HUES48 (cell line): ENCODE measurements around the gene NR3C2.
"Not testable (repeated sequence)": the region's sequence is repeated elsewhere in the genome, so short reads cannot be mapped to it uniquely, and the experiment has no call there.

ENCODE experiments used
- H3K27ac ChIP-seq: one replicate; pipeline ENCODE4 v1.7.0; 2013; ENCODE audit warnings: low read depth, low read length, inconsistent platforms
- H3K27me3 ChIP-seq: 2 replicates; pipeline ENCODE4 v1.6.1; 2013; ENCODE audit warnings: mild to moderate bottlenecking, low read length; ENCODE audit not compliant: control insufficient read depth, insufficient read depth
- H3K36me3 ChIP-seq: 2 replicates; pipeline ENCODE4 v1.6.1; 2013; ENCODE audit warnings: low read length; ENCODE audit not compliant: control insufficient read depth, insufficient read depth
- H3K4me1 ChIP-seq: 2 replicates; pipeline ENCODE4 v1.6.1; 2013; ENCODE audit warnings: mild to moderate bottlenecking, low read length; ENCODE audit not compliant: control insufficient read depth, insufficient read depth
- H3K4me3 ChIP-seq: 2 replicates; pipeline ENCODE4 v1.5.1; 2013; ENCODE audit warnings: mild to moderate bottlenecking, low read depth, low read length
- H3K9ac ChIP-seq: 2 replicates; pipeline ENCODE4 v1.6.1; 2013; ENCODE audit warnings: mild to moderate bottlenecking, low read depth, low read length, moderate library complexity
- H3K9me3 ChIP-seq: 2 replicates; pipeline ENCODE4 v1.6.1; 2013; ENCODE audit warnings: low read length; ENCODE audit not compliant: control insufficient read depth, insufficient read depth

The NR3C2 gene

GRCh38 chr4:148141501-148141900 lies 300.7 kb downstream of the NR3C2 start:
- H3K4me1 ChIP-seq: no peaks in the 10 kb centered on the region
- H3K4me3 ChIP-seq: no peak overlapping the region
- H3K9me3 ChIP-seq: no peaks in the 10 kb centered on the region
- H3K27me3 ChIP-seq: no peaks in the 10 kb centered on the region
- H3K9ac ChIP-seq: no peak overlapping the region
- H3K36me3 ChIP-seq: no peaks in the 10 kb centered on the region
- H3K27ac ChIP-seq: no peak overlapping the region

DNA sequence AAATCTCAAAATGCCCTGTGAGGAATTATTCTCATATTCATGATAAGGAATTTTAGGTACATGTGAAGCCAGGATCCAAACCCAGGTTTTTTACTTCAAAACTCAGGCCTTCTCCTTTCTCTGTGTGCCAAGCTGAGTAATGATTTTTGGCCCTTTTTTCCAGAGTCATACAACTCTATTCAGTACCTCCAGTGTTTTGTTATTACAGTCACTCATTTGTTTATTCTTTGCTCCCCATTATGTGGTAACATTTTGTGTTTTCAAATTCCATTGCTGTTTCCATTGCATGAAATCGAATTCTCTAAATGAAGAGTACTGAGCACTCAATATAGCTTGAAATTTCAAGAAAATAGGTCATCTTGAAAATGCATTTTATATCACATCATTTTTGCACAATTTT lies 315.4 kb downstream of the NR3C2 start:
- Histone ChIP-seq H3K4me3 (no peak overlapping the region), H3K9me3 (peaks cover 17% of the 10 kb centered on the region)

GRCh38 chr4:148124512-148124911 lies 317.7 kb downstream of the NR3C2 start:
- Histone ChIP-seq H3K36me3 (no peaks in the 10 kb centered on the region), H3K9me3 (peaks cover 17% of the 10 kb centered on the region), H3K4me3 (no peak overlapping the region), H3K27me3 (no peaks in the 10 kb centered on the region), H3K9ac (no peak overlapping the region), H3K27ac (no peak overlapping the region), H3K4me1 (no peaks in the 10 kb centered on the region)

More for the DNA sequence above, 315.4 kb downstream of the NR3C2 start:
- Histone ChIP-seq H3K36me3 (no peaks in the 10 kb centered on the region), H3K9ac (no peak overlapping the region), H3K27me3 (no peaks in the 10 kb centered on the region), H3K4me1 (no peaks in the 10 kb centered on the region), H3K27ac (no peak overlapping the region)

DNA sequence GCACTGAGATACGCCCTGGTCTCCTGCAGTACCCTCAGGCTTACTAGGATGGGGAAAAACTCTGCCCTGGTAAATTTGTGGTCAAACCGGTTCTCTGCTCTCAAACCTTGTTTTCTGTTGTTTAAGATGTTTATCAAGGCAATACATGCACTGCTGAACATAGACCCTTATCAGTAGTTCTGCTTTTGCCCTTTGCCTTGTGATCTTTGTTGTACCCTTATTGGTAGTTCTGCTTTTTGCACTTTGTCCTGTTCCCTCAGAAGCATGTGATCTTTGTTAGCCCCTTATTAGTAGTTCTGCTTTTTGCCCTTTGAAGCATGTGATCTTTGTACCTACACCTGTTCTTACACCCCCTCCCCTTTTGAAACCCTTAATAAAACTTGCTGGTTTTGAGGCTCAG lies 319.1 kb downstream of the NR3C2 start:
- H3K4me1 ChIP-seq, H3K9ac ChIP-seq, H3K4me3 ChIP-seq, H3K36me3 ChIP-seq, H3K27me3 ChIP-seq, H3K27ac ChIP-seq: not testable (repeated sequence)
- peaks cover 17% of the 10 kb centered on the region for H3K9me3 ChIP-seq

GRCh38 chr4:148120216-148120615 lies 322.0 kb downstream of the NR3C2 start:
- no peak overlapping the region for H3K4me3 ChIP-seq
- peaks cover 16% of the 10 kb centered on the region for H3K9me3 ChIP-seq
- no peak overlapping the region for H3K27ac ChIP-seq
- no peak overlapping the region for H3K9ac ChIP-seq
- no peaks in the 10 kb centered on the region for H3K36me3 ChIP-seq
- no peaks in the 10 kb centered on the region for H3K27me3 ChIP-seq
- peaks cover 14% of the 10 kb centered on the region for H3K4me1 ChIP-seq

DNA sequence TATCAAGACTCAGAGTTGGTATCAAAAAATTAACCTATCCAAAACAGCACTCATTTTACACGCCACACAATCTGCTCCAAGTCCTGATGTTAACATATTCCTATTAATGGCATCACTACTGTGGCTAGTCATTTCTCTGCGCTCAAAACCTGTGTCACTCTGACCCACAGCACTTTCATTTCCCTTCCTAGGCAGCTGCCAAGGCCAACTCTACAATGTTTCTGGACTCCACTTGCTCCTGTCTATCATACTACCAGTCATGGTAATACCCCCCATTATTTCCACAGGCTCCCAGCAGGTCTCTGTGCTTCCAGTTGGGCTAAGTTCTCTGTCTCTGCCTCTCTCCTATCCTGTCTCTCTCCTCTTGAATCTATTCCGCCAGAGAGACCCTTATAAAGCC lies 323.6 kb downstream of the NR3C2 start:
- H3K9me3 ChIP-seq: 0 out of 2 replicates have a peak, but pooled peaks cover 3% of the 10 kb centered on the region
- no peaks in the 10 kb centered on the region for H3K27me3 ChIP-seq
- H3K4me3 ChIP-seq: no peak overlapping the region
- no peak overlapping the region for H3K27ac ChIP-seq
- H3K4me1 ChIP-seq: peaks cover 20% of the 10 kb centered on the region
- no peaks in the 10 kb centered on the region for H3K36me3 ChIP-seq
- no peak overlapping the region for H3K9ac ChIP-seq

DNA sequence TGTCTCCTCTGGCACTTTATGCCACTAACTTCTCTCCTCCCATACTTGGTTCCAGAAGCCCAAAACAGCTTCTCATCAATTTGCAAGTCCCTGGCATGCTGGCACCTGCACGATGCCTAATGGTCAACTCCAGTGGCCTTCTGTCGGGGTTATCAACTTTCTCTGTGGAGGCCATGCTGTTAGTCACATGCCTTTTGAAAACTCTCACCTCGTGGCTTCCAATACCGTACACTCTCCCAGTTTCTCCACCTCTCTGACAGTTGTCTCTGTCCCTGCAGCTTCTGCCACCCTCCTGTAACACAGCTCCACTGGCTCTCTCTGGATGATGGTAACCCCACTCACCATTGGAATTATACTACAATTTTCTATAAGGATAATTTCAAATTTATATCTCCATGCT lies 324.0 kb downstream of the NR3C2 start:
- Histone ChIP-seq H3K27me3 (no peaks in the 10 kb centered on the region), H3K9me3 (0 out of 2 replicates have a peak, but pooled peaks cover 2% of the 10 kb centered on the region), H3K4me1 (peaks cover 20% of the 10 kb centered on the region), H3K27ac (no peak overlapping the region), H3K36me3 (no peaks in the 10 kb centered on the region), H3K4me3 (no peak overlapping the region), H3K9ac (no peak overlapping the region)

DNA sequence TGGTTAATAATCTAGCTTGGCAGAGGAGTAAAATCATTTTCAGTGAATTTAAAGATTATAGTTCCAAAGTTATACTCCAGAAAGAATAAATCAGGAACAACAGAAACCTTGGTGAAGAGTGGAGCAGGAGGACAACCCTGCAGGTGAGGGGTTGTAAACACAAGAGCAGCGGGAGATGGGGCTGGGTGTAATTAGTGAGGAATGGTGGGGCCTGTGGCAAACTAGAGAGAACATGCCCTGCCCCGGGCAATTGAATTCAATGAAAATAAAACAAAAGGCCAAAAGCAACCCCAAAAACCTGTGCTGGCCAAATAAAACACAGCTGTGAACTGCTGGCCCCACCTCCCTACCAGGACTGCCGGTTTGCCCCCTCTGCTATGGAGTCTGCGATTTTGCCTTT lies 325.2 kb downstream of the NR3C2 start:
- no peak overlapping the region for H3K9ac ChIP-seq
- H3K4me3 ChIP-seq: no peak overlapping the region
- peaks cover 28% of the 10 kb centered on the region for H3K4me1 ChIP-seq
- H3K9me3 ChIP-seq: no peaks in the 10 kb centered on the region
- H3K27me3 ChIP-seq: no peaks in the 10 kb centered on the region
- H3K27ac ChIP-seq: no peak overlapping the region
- H3K36me3 ChIP-seq: no peaks in the 10 kb centered on the region

DNA sequence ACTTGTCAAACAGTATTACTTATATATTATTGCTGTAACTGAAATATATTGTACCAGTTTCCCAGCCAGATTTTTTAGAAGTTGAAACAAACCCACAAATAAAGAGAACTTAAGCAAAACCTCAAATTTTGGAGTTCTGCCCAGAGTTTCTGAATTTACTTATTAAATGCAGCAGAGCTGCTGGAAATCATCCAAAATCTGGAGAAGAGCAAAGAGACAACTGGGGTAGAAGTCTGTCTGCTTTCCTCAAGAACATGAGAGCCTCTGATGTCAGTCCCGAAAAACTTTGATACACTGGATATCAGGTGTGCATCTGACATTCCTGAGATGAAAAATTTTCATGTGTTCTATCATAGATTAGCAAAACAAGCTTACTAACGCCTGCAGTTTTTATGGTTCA lies 325.9 kb downstream of the NR3C2 start:
- Histone ChIP-seq H3K27ac (no peak overlapping the region), H3K4me3 (no peak overlapping the region), H3K27me3 (no peaks in the 10 kb centered on the region), H3K36me3 (no peaks in the 10 kb centered on the region), H3K4me1 (peaks cover 32% of the 10 kb centered on the region), H3K9me3 (no peaks in the 10 kb centered on the region), H3K9ac (no peak overlapping the region)

GRCh38 chr4:148114436-148114835 lies 327.8 kb downstream of the NR3C2 start:
- Histone ChIP-seq H3K4me1 (peaks cover 32% of the 10 kb centered on the region), H3K27me3 (no peaks in the 10 kb centered on the region), H3K9me3 (no peaks in the 10 kb centered on the region), H3K9ac (no peak overlapping the region), H3K36me3 (no peaks in the 10 kb centered on the region), H3K4me3 (no peak overlapping the region), H3K27ac (no peak overlapping the region)

GRCh38 chr4:148112231-148112982 lies 329.8 kb downstream of the NR3C2 start:
- peaks cover 32% of the 10 kb centered on the region for H3K4me1 ChIP-seq
- no peak overlapping the region for H3K9ac ChIP-seq
- no peaks in the 10 kb centered on the region for H3K36me3 ChIP-seq
- no peaks in the 10 kb centered on the region for H3K27me3 ChIP-seq
- H3K9me3 ChIP-seq: no peaks in the 10 kb centered on the region
- no peak overlapping the region for H3K4me3 ChIP-seq
- peak overlapping the region; percentile 65 for H3K27ac ChIP-seq
